Stimulated activated effector memory CD8-positive, alpha-beta T cell treated with anti-CD3 and anti-CD28 coated beads, Interleukin-12 subunit alpha, Interleukin-12 subunit beta, amount 100 ng/mL, for 72 hours (primary cell): ENCODE measurements around the gene TSPAN9.

Experiments
- ATAC-seq: fragments of 150-1000 bp; cut with Tn5 transposase; 2 replicates; pipeline ENCODE4 v1.10.0; 2021
- DNase-seq, 2 donors: peaks; one replicate each; pipeline ENCODE4 v3.0.0; 2021 to 2022; ENCODE audit warnings: low spot score in 2 of 2
- H3K27ac Mint-ChIP-seq: one replicate; pipeline ENCODE4 v1.8.0; 2022; ENCODE audit warnings: mild to moderate bottlenecking, mixed read lengths
- H3K36me3 Mint-ChIP-seq: one replicate; pipeline ENCODE4 v1.8.0; 2022; ENCODE audit warnings: mild to moderate bottlenecking, mixed read lengths
- H3K4me1 Mint-ChIP-seq: one replicate; pipeline ENCODE4 v1.8.0; 2022; ENCODE audit warnings: mixed read lengths
- H3K4me3 Mint-ChIP-seq: one replicate; pipeline ENCODE4 v1.8.0; 2022; ENCODE audit warnings: mild to moderate bottlenecking, mixed read lengths
- H3K9me3 Mint-ChIP-seq: one replicate; pipeline ENCODE4 v1.8.0; 2022; ENCODE audit warnings: mixed read lengths

TSPAN9 gene

GRCh38 chr12:3158851-3159465, 81.8 kb downstream of the TSPAN9 start:
- Mint-ChIP-seq H3K9me3 (no peaks in the 10 kb centered on the region), H3K4me3 (no peak overlapping the region), H3K4me1 (no peaks in the 10 kb centered on the region), H3K27ac (no peak overlapping the region), H3K36me3 (no peaks in the 10 kb centered on the region)
- ATAC-seq, result no peak
- DNase-seq, result no peak

DNA sequence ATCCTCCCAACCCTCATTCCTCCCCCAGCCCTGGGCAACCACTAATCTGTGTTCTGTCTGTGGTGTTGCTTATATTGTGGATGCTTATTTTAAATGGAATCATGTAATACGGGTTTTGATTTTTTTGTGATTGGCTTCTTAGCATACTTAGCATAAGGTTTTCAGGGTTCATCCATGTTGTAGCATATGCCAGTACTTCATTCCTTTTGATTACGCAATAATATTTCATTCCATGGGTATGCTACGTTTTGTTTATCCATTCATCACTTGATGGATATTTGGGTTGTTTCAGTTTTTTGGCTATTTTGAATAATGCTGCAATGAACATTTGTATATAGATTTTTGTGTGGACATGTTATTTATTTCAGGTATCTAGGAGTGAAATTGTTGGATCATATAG, 82.9 kb downstream of the TSPAN9 start:
- H3K27ac Mint-ChIP-seq, result no peak overlapping the region
- no peaks in the 10 kb centered on the region for H3K4me1 Mint-ChIP-seq
- no peaks in the 10 kb centered on the region for H3K36me3 Mint-ChIP-seq
- DNase-seq, result no peak
- H3K9me3 Mint-ChIP-seq, result no peaks in the 10 kb centered on the region
- ATAC-seq, result no peak
- H3K4me3 Mint-ChIP-seq, result no peak overlapping the region

DNA sequence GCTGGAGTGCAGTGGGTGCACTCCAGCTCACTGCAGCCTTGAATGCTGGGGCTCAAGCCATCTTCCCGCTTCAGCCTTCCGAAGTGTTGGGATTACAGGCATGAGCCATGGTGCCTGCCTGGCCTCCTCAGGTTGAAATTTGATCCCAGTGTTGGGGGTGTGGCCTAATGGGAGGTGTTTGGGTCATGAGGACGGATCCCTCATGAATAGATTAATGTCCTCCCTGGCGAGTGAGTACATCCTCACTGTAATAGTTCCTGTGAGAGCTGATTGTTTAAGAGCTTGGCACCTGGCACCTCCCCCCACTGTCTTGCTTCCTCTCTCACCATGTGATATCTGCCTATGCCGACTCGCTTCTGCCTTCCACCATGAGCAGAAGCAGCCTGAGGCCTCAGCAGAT, 84.7 kb downstream of the TSPAN9 start:
- Mint-ChIP-seq H3K4me3 (no peak overlapping the region), H3K27ac (no peak overlapping the region), H3K9me3 (no peaks in the 10 kb centered on the region), H3K36me3 (no peaks in the 10 kb centered on the region), H3K4me1 (no peaks in the 10 kb centered on the region)
- no peak for DNase-seq
- no peak for ATAC-seq

- no peaks in the 10 kb centered on the region for H3K9me3 Mint-ChIP-seq
Measured at GRCh38 chr12:3164454-3165077, 87.4 kb downstream of the TSPAN9 start.

DNA sequence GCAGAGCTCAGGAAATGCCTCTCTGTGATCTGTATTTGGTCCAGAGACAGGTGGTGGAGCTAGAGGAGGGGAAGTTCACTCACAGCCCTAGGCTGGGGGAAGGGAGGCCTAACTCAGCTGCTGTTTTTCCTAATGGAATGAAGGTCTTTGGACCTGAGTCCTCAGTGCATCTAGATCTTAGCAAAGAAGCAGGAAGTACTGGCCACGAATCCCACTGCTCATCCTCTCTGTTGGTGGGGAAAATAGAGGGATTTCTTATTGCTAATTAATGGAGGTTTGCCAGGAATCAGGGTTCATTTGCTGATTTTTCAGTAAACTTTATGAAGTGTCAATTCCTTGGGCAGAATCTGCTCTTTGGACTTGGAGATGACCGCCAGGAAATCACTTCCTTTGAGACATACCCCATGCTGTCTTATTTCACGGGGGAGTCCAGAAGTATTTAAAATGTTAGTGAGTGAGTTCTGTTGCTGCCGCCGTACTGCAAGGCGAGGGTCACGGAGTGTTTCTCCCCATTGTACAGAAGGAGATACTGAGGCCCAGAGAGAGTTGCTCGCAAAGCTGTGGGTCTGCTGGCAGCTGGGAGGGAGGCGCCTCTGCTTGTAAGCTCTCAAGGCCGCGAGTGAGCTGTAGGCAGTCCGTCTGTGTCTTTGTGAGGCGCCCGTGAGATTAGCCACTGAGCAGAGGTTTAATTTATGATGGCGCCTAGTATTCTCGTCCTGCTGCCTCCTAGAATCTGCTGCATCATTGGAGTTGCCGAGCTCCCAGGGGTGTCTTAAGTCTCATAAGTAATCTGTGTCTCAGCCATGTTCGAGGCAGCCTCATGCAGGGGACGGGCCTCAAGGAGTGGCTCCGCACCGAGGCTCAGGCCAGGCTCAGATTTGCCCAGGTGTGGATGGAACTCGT, 88.2 kb downstream of the TSPAN9 start:
- H3K9me3 Mint-ChIP-seq, result no peaks in the 10 kb centered on the region
- no peak overlapping the region for H3K27ac Mint-ChIP-seq
- no peak for ATAC-seq
- H3K36me3 Mint-ChIP-seq, result no peaks in the 10 kb centered on the region
- DNase-seq, result no peak
- no peak overlapping the region for H3K4me3 Mint-ChIP-seq
- peaks cover 12% of the 10 kb centered on the region for H3K4me1 Mint-ChIP-seq

More at GRCh38 chr12:3164454-3165077, 87.4 kb downstream of the TSPAN9 start:
- Mint-ChIP-seq H3K36me3 (no peaks in the 10 kb centered on the region), H3K4me3 (no peak overlapping the region), H3K4me1 (peaks cover 12% of the 10 kb centered on the region), H3K27ac (no peak overlapping the region)
- DNase-seq, result no peak
- ATAC-seq, result no peak

DNA sequence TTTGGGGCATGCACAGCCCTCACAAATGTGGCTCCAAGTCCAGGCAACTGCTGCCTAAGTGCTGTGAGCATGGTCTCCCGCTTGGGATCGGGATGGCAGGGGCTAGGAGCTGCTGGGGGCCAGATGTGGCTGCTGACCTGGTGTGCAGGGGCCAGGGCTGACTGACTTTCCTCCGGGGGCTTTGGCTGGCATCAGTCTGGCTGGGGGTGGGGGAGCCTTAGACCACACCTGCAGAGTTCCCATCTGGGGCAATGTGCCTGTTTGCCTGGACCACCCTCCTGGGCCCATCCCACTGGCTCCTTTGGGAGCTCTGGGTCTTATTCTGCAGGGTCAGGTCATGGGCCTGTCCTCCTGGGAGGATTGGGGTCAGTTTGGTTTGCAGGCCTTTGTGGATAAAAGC, 90.5 kb downstream of the TSPAN9 start:
- no peaks in the 10 kb centered on the region for H3K9me3 Mint-ChIP-seq

DNA sequence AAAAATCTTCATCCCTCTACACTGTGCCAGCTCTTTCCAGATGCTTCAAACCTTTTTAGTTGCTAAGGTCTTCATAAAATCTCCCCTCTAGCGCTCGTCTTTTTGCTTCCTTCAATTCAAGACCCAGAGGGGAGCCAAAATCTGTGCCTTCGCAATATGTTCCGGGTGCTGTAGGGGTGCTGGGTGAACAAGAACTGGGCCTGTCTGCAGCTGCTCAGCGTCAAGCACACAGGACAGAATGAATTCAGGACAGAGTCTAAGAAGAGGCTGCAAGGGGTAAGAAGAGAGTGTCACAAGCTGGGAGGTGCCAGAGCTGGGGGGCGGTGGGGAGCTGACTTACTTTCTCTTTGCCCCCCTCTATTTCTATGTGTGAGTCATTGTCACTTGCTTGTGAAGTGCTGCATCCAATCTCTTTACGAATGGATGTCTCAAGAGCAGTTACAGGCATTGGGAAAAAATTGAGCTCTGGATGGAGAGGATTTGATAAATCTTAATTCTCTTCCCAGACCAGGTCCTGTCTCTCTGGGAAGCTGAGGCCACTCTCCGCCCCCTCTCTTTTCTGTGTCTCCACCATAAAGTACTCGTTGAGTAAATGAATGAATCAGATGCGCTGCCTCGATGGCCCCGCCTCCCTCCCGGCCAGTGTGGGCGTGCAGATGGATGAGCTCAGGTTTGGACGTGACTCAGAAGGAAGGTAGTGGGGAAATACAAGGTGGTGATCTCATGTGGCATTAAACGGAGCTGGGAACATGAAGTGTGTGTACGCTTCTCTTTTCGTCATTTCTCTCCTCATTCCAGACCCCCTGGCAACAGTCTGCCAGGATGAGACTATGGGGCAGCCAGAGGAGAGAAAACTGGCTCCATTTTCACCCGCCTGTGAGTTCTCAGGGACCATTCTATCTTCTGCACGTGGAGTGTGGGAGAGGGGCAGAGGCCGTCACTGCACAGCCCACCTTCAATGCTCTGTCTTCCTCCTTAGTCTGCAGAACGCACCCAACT, 91.3 kb downstream of the TSPAN9 start:
- H3K4me1 Mint-ChIP-seq, result peaks cover 12% of the 10 kb centered on the region
- no peak overlapping the region for H3K27ac Mint-ChIP-seq
- H3K36me3 Mint-ChIP-seq, result no peaks in the 10 kb centered on the region
- no peak overlapping the region for H3K4me3 Mint-ChIP-seq
- DNase-seq (peak in 1 of 2 donors; percentile 15), ATAC-seq (peak; percentile 83)
- no peaks in the 10 kb centered on the region for H3K9me3 Mint-ChIP-seq

More for the DNA sequence above, 90.5 kb downstream of the TSPAN9 start:
- Mint-ChIP-seq H3K36me3 (no peaks in the 10 kb centered on the region), H3K4me3 (no peak overlapping the region), H3K27ac (no peak overlapping the region), H3K4me1 (peaks cover 12% of the 10 kb centered on the region)
- ATAC-seq, result no peak
- DNase-seq, result no peak

- peak; percentile 24 for ATAC-seq
- no peak for DNase-seq
- peaks cover 12% of the 10 kb centered on the region for H3K4me1 Mint-ChIP-seq
- H3K36me3 Mint-ChIP-seq, result no peaks in the 10 kb centered on the region
- no peak overlapping the region for H3K4me3 Mint-ChIP-seq
- H3K9me3 Mint-ChIP-seq, result no peaks in the 10 kb centered on the region
- no peak overlapping the region for H3K27ac Mint-ChIP-seq
Measured at GRCh38 chr12:3170423-3171194, 93.4 kb downstream of the TSPAN9 start.

DNA sequence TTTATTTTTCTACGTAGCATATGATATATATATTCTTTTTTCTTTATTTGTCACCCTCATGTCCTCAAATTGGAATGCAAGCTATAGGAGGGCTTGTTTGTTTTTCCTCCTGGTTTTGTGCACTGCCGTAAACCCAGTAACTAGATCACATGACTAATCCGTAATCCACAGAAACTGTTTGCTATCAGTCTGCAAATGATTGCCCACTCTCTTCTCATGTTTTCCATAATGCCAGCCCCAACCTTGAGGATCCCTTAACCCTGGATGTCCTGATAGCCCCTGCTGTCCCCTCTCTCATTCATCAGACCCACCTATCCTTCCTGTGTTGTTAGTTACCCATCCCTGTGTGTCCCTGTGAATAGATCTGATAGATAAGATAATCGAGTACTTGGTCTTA, 94.0 kb downstream of the TSPAN9 start:
- Mint-ChIP-seq H3K36me3 (no peaks in the 10 kb centered on the region), H3K27ac (no peak overlapping the region), H3K4me1 (peaks cover 12% of the 10 kb centered on the region), H3K4me3 (no peak overlapping the region), H3K9me3 (no peaks in the 10 kb centered on the region)
- DNase-seq (no peak), ATAC-seq (no peak)

DNA sequence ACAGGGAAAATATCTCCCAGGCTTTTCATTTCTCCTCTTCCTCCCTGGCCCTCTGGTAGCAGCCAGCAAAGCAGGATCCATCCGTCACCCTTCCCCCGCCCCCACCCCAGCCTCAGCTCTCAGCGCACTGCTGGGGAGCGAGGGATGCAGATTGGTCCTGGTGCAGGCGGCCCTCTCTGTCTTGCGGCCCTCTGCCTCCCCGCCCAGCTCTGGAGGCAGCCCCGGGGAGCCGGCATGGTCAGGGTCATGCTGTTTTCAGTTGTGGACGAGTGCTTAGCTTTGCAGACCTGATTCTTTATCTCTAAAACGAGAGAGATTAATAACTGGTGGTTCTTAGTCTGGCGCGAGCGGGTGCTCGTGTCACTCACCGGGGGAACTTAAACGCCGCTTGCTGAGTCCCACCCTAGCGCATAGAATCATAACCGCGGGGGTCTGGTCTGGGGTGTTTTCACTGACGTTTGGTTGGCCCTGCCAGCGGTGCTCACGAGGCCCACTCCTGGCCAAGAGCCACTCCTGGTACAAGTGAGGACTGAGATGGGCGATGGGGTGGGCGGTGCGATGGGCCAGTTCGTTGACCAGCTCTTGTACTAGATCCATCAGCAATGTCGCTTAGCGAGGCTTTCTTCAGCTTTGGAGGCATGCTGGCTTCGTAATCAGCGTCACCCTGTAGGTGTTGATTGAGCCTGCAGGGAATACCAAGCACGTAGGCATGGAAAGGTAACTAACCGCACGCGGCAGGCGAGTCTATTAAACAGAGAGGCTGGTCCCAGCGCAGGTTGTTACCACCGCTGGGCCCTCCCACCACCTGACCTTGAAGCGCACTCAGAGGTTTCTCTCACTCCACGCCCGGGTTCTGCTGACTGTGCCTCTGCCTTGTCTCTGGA, 95.2 kb downstream of the TSPAN9 start:
- Mint-ChIP-seq H3K9me3 (no peaks in the 10 kb centered on the region), H3K4me1 (peaks cover 12% of the 10 kb centered on the region), H3K27ac (no peak overlapping the region), H3K4me3 (no peak overlapping the region), H3K36me3 (no peaks in the 10 kb centered on the region)
- DNase-seq (no peak), ATAC-seq (no peak)

DNA sequence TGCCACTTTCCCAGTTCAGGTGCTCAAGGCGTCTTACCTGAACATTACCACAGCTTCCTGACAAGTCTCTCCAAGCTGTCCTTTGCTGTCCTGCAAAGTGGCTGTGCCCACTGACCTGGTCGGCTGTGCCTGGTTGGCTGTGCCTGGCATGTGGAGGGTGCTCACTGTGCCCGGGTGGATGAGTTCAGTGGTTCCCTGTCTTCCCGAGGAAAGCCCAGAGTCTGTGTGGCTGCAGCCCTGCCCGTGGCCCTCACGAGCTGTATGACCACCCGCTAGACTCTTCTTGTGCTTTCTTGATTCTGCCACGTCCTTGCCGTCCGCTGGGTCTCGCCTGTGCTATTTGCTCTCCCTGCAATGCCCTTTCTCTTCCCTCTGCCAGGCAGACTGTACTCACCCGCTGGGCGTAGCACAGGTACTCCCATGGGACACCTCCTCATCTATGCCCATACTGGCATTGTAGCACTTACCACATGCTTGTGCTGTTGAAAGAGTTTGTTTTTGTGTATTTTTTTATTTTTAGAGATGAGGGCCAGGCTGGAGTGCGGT, 95.9 kb downstream of the TSPAN9 start:
- no peak for ATAC-seq
- H3K36me3 Mint-ChIP-seq, result no peaks in the 10 kb centered on the region
- H3K27ac Mint-ChIP-seq, result no peak overlapping the region
- H3K4me3 Mint-ChIP-seq, result no peak overlapping the region
- H3K9me3 Mint-ChIP-seq, result no peaks in the 10 kb centered on the region
- H3K4me1 Mint-ChIP-seq, result peaks cover 10% of the 10 kb centered on the region
- DNase-seq, result no peak

DNA sequence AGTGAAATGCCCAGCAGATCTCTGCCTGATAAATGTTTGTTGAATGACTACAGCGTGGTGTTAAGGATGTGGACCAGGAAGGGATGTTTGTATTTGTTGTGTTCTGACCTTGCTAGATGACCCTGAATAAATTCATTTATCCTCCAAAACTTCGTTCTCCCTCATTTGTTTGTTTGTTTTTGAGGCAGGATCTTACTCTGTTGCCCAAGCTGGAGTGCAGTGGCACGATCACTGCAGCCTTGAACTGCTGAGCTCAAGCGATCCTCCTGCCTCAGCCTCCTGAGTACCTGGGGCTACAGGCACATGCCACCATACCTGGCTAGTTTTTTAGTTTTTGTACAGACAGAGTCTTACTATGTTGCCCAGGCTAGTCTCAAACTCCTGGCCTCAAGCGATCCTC, 96.7 kb downstream of the TSPAN9 start:
- no peak overlapping the region for H3K4me3 Mint-ChIP-seq
- ATAC-seq, result no peak
- no peak overlapping the region for H3K27ac Mint-ChIP-seq
- peaks cover 2% of the 10 kb centered on the region for H3K4me1 Mint-ChIP-seq
- no peaks in the 10 kb centered on the region for H3K36me3 Mint-ChIP-seq
- no peak for DNase-seq
- no peaks in the 10 kb centered on the region for H3K9me3 Mint-ChIP-seq

GRCh38 chr12:3175238-3175637, 98.1 kb downstream of the TSPAN9 start:
- DNase-seq (no peak), ATAC-seq (no peak)
- no peak overlapping the region for H3K27ac Mint-ChIP-seq
- no peaks in the 10 kb centered on the region for H3K4me1 Mint-ChIP-seq
- no peak overlapping the region for H3K4me3 Mint-ChIP-seq
- no peaks in the 10 kb centered on the region for H3K9me3 Mint-ChIP-seq
- H3K36me3 Mint-ChIP-seq, result no peaks in the 10 kb centered on the region
